Epithelial cell of esophagus (primary cell): Measurements from ENCODE around the gene PLXNA4.

Source experiments
- DNase-seq: peaks from one replicate; pipeline ENCODE4 v3.0.0; 2010; ENCODE audit warnings: low read depth
- H3K4me3 ChIP-seq: 2 replicates; pipeline ENCODE4 v1.5.1; 2011; ENCODE audit warnings: mild to moderate bottlenecking, low read length, control low read depth
- TF ChIP-seq, protein P1 (sequence below): IDR thresholded peaks from 2 replicates; pipeline ENCODE4 v1.5.1; 2011; ENCODE audit warnings: low read depth, mild to moderate bottlenecking, low read length, control low read depth, inconsistent platforms; ENCODE audit not compliant: insufficient read depth; ENCODE audit errors: missing control alignments

PLXNA4 gene

DNA sequence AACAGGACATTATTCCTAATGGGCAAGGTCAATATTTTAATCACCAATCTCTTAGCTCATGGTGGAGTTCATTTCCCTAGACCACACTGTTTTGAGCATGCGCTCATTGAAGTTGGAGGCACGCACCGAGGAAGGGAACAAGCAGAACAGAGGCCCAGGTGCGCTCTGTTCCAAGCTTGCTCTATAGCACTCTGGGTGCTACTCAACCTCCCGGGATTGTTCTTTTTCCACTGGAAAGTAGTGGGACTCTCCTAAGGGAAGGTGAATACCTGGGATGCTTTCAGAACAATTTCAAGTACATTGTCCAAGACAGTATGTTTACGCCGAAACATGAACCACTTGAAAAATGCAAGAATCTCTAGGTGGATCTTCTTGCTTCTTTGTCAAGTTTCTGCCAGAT is 16.2 kb downstream of the PLXNA4 start:
- H3K4me3 ChIP-seq = no peak overlapping the region
- no peak for DNase-seq
- TF ChIP-seq, protein P1, sequence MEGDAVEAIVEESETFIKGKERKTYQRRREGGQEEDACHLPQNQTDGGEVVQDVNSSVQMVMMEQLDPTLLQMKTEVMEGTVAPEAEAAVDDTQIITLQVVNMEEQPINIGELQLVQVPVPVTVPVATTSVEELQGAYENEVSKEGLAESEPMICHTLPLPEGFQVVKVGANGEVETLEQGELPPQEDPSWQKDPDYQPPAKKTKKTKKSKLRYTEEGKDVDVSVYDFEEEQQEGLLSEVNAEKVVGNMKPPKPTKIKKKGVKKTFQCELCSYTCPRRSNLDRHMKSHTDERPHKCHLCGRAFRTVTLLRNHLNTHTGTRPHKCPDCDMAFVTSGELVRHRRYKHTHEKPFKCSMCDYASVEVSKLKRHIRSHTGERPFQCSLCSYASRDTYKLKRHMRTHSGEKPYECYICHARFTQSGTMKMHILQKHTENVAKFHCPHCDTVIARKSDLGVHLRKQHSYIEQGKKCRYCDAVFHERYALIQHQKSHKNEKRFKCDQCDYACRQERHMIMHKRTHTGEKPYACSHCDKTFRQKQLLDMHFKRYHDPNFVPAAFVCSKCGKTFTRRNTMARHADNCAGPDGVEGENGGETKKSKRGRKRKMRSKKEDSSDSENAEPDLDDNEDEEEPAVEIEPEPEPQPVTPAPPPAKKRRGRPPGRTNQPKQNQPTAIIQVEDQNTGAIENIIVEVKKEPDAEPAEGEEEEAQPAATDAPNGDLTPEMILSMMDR = no peak

DNA sequence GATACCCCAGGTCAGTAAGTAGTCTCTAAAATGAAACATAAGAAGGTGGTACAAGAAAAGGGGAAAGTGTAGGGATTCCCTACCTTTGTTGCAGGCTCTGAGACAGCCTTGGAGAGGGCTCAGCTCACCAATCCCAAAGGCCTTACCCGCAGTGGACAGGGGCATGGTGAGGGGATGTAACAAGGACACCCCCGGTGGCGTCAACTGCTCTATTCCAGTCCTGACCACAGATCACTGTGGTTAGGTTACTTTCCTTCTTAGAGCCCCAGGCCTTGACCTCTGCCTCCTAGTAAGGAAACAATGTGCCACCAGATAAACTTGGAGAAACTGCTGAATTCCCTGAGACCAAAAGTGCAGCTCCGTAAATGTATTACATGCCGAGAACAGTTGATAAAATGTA is 17.5 kb downstream of the PLXNA4 start:
- TF ChIP-seq, protein P1 = no peak
- no peak overlapping the region for H3K4me3 ChIP-seq
- no peak for DNase-seq

GRCh38 chr7:132557489-132558044 is 18.7 kb downstream of the PLXNA4 start:
- TF ChIP-seq, protein P1 = no peak
- H3K4me3 ChIP-seq = no peak overlapping the region
- DNase-seq = no peak

DNA sequence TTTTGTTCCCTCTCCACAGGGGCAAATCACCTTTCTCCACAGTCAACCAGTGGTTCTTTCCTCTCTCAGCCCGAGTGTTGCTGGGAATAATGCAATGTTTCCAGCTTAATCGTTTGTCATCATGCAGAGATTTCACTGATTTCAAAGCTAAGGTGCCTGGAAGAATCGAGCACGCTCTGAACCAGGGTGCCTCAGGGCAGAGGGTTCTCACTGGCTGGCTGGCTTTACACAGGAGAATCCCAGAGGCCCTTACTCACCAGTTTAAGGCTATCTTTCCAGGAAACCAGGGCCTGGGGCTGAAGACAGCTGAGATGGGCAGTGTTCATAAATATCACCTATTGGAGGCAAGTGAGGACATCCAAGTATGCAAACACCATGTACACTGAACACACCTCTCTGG is 21.8 kb downstream of the PLXNA4 start:
- TF ChIP-seq, protein P1 = no peak
- no peak overlapping the region for H3K4me3 ChIP-seq
- DNase-seq = no peak

GRCh38 chr7:132553031-132553430 is 23.2 kb downstream of the PLXNA4 start:
- TF ChIP-seq, protein P1 = no peak
- no peak for DNase-seq
- H3K4me3 ChIP-seq = no peak overlapping the region

DNA sequence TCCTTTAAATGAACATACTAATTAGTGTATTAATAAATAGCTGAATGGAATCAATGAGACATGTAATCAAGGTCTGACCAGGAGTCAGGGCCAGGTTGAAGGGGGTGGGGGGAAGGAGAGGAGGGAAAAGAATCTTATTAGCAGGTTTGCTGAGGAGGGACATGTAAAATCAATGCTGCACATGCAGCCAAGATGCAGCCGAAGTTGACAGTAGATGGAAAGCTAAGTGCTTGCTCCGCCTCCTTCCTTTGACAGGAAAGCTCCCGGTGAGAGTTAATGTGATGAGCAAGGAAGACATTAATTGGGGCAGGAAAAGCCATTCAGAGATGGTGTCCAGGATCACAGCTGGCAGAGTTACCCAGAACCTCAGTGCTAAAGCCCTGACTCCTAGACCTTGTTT is 24.4 kb downstream of the PLXNA4 start:
- no peak for DNase-seq
- H3K4me3 ChIP-seq = no peak overlapping the region
- TF ChIP-seq, protein P1 = no peak

DNA sequence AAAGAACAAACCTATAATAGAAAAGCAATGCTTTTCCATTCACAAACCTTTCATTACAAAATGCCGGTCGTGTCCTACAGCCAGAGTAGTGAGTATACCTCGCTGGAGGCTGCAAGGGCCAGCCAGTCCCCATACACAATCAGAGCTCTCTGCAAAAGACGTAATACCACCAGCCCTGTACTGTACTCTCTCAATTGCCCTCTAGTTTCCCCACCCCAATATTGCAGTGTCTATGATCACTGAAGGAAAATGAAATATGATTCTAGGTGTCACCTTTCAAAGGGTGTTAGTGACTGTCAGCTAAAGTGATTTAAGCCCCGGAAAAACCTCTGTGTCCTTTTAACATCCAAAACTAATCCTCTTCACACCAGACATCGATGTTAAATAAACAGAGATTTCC is 24.8 kb downstream of the PLXNA4 start:
- no peak overlapping the region for H3K4me3 ChIP-seq
- DNase-seq = no peak
- TF ChIP-seq, protein P1 = no peak
